MM.1S (cell line): ENCODE measurements around the gene LAX1.

Source experiments
- EZH2phosphoT487 ChIP-seq: fragments of 300-600 bp; sonication (generic); IDR thresholded peaks from 2 replicates; pipeline ENCODE4 v1.6.1; 2018; ENCODE audit warnings: antibody characterized with exemption, low read length
- TF ChIP-seq, protein P1 (sequence below): fragments of 300-600 bp; sonication (generic); IDR thresholded peaks from 2 replicates; pipeline ENCODE4 v1.5.1; 2016; ENCODE audit warnings: antibody characterized with exemption, low read length, mixed read lengths

GRCh38 chr1:203742436-203742835, 22.5 kb upstream of the LAX1 start:
- no peak for TF ChIP-seq EZH2phosphoT487
- TF ChIP-seq, protein P1, sequence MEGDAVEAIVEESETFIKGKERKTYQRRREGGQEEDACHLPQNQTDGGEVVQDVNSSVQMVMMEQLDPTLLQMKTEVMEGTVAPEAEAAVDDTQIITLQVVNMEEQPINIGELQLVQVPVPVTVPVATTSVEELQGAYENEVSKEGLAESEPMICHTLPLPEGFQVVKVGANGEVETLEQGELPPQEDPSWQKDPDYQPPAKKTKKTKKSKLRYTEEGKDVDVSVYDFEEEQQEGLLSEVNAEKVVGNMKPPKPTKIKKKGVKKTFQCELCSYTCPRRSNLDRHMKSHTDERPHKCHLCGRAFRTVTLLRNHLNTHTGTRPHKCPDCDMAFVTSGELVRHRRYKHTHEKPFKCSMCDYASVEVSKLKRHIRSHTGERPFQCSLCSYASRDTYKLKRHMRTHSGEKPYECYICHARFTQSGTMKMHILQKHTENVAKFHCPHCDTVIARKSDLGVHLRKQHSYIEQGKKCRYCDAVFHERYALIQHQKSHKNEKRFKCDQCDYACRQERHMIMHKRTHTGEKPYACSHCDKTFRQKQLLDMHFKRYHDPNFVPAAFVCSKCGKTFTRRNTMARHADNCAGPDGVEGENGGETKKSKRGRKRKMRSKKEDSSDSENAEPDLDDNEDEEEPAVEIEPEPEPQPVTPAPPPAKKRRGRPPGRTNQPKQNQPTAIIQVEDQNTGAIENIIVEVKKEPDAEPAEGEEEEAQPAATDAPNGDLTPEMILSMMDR = no peak
